Keratinocyte (primary cell): Measurements from ENCODE around the gene ESR2. TPM values are rescaled to one million over a fixed set of nuclear protein-coding genes. Genes with fewer than 3 reads are reported as not detected.

Source experiments
- DNase-seq: peaks from one replicate; pipeline ENCODE4 v3.0.0-alpha.2; 2011; ENCODE audit warnings: low read depth, missing footprints, low spot score
- FAIRE-seq: peaks from 2 replicates; lab custom pipeline; 2011; peaks lifted over from hg19 to GRCh38; lab: Jason Lieb, UNC
- H2AFZ ChIP-seq: 2 replicates; pipeline ENCODE4 v1.6.0; 2012; ENCODE audit warnings: low read length, control low read depth, inconsistent platforms; ENCODE audit not compliant: control insufficient read depth
- H3K27ac ChIP-seq: 2 replicates; pipeline ENCODE4 v1.5.1; 2011; ENCODE audit warnings: low read length; ENCODE audit not compliant: control insufficient read depth, insufficient read depth
- H3K27me3 ChIP-seq: 3 replicates; pipeline ENCODE4 v1.6.0; 2011; ENCODE audit warnings: low read length; ENCODE audit not compliant: control insufficient read depth, insufficient read depth; ENCODE audit errors: extremely low read depth
- H3K36me3 ChIP-seq, 2 experiments: 2 replicates in 1 of 2; 3 replicates in 1 of 2; pipeline ENCODE4 v1.5.1; 2011; ENCODE audit warnings: low read length in 2 of 2, mild to moderate bottlenecking in 1 of 2; ENCODE audit not compliant: control insufficient read depth in 2 of 2, insufficient read depth in 2 of 2; ENCODE audit errors: extremely low read depth in 1 of 2
- H3K4me1 ChIP-seq: 3 replicates; pipeline ENCODE4 v1.5.1; 2011; ENCODE audit warnings: low read length; ENCODE audit not compliant: control insufficient read depth, insufficient read depth; ENCODE audit errors: extremely low read depth
- H3K4me2 ChIP-seq: 3 replicates; pipeline ENCODE4 v1.6.0; 2011; ENCODE audit warnings: low read depth, low read length; ENCODE audit not compliant: control insufficient read depth, insufficient read depth; ENCODE audit errors: extremely low read depth
- H3K4me3 ChIP-seq, 3 experiments: fragments of 200-600 bp in 1 of 3; sonication (generic) in 1 of 3; 2 replicates in 2 of 3; 3 replicates in 1 of 3; pipeline ENCODE4 v1.5.1; 2011 to 2016; ENCODE audit warnings: low read length in 3 of 3, mild to moderate bottlenecking in 3 of 3, control low read depth in 2 of 3, inconsistent platforms in 1 of 3, low read depth in 1 of 3, mixed read lengths in 1 of 3, mixed run types in 1 of 3, moderate library complexity in 1 of 3; ENCODE audit not compliant: control insufficient read depth in 2 of 3, insufficient read depth in 2 of 3; ENCODE audit errors: extremely low read depth in 1 of 3
- H3K79me2 ChIP-seq: 2 replicates; pipeline ENCODE4 v1.6.0; 2012; ENCODE audit warnings: low read length; ENCODE audit not compliant: control insufficient read depth, insufficient read depth
- H3K9ac ChIP-seq: 3 replicates; pipeline ENCODE4 v1.6.0; 2011; ENCODE audit warnings: low read length; ENCODE audit not compliant: control insufficient read depth, insufficient read depth; ENCODE audit errors: extremely low read depth
- H3K9me1 ChIP-seq: 3 replicates; pipeline ENCODE4 v1.6.0; 2011; ENCODE audit warnings: low read length; ENCODE audit not compliant: control insufficient read depth, insufficient read depth; ENCODE audit errors: extremely low read depth
- H3K9me3 ChIP-seq: 2 replicates; pipeline ENCODE4 v1.5.1; 2012; ENCODE audit warnings: low read depth, low read length; ENCODE audit not compliant: control insufficient read depth
- H4K20me1 ChIP-seq: 3 replicates; pipeline ENCODE4 v1.6.0; 2011; ENCODE audit warnings: low read length; ENCODE audit not compliant: control insufficient read depth, insufficient read depth; ENCODE audit errors: extremely low read depth
- CTCF ChIP-seq, 3 experiments: IDR thresholded peaks in 1 of 3; conservative IDR thresholded peaks in 1 of 3; optimal IDR thresholded peaks in 1 of 3; 2 replicates in 2 of 3; 3 replicates in 1 of 3; pipeline versions ENCODE3 to v1.5.1; 2011; ENCODE audit warnings: low read length in 3 of 3, mild to moderate bottlenecking in 3 of 3, moderate library complexity in 2 of 3, control low read depth in 1 of 3, inconsistent platforms in 1 of 3; ENCODE audit not compliant: insufficient read depth in 2 of 3; ENCODE audit errors: extremely low read depth in 1 of 3
- EZH2 ChIP-seq: IDR thresholded peaks from one replicate; pipeline ENCODE4 v1.6.1; 2012; ENCODE audit warnings: inconsistent platforms, mild to moderate bottlenecking, low read length, moderate library complexity
- dilution Hi-C: fragments of 300-500 bp; cut with MboI; formaldehyde crosslinking; loops from one replicate; pipeline ENCODE4 v1.7.0; 2020; ENCODE audit warnings: low sequenced_read_pairs; ENCODE audit not compliant: extremely low pct_ligation_motif_present
- polyA plus RNA-seq, 5 experiments: library from polyadenylated mRNA; depleted of rRNA in 3 of 5; stranded (reverse) in 3 of 5; stranded (forward) in 1 of 5; unstranded in 1 of 5; fragments of >200 nt; gene quantifications; 1 replicate in 1 of 5; 2 replicates in 3 of 5; 3 replicates in 1 of 5; pipeline versions ENCODE4 v1.2.1 to v1.2.3, GENCODE V29; 2011 to 2012; ENCODE audit warnings: missing spikeins in 2 of 5, low read depth in 1 of 5, low replicate concordance in 1 of 5

Gene ESR2
- polyA plus RNA-seq, 1 donor (not counting 4 experiments of a cell fraction or from before 2014, with no cell fraction given), result 0.03 TPM

DNA sequence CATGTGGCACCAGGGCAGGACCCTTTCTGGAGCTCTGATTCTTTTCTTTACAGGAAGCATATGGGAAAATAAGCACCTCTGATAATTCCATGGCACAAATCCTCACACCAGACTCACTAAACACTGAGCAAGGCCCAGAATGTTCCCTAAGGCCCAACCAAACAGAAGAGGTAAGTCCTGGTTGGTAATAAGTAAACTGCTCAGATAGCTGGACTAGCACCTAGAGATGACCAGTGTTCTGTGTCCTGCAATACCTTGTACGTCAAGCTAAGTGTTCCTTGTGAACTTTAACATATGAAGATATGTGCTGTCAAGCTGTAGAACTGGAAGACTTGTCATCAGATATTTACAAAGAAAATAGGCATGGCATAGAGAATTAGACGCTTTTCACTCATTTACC lies 186.7 kb downstream of the ESR2 start:
- Histone ChIP-seq H3K9me1 (no peaks in the 10 kb centered on the region), H3K79me2 (no peaks in the 10 kb centered on the region), H2AFZ (no peak overlapping the region), H4K20me1 (no peaks in the 10 kb centered on the region), H3K4me1 (peaks cover 11% of the 10 kb centered on the region), H3K9me3 (no peaks in the 10 kb centered on the region), H3K27me3 (no peaks in the 10 kb centered on the region), H3K9ac (no peak overlapping the region), H3K4me3 (no peak overlapping the region), H3K27ac (no peak overlapping the region), H3K4me2 (no peak overlapping the region), H3K36me3 (peaks cover 0 to 4% of the 10 kb centered on the region in 2 experiments)
- dilution Hi-C loops, result no loop called here
- DNase-seq (no peak), FAIRE-seq (no peak)
- TF ChIP-seq CTCF (optimal IDR thresholded peaks at IDR 0.05 in 1 of 3, IDR thresholded peaks at IDR 0.05 in 1 of 3, conservative IDR thresholded peaks at IDR 0.05 in 1 of 3; ENCODE audit: extremely low read depth in 1 of 3, insufficient read depth in 2 of 3, low read length in 3 of 3) (no peak), EZH2 (no peak)

GRCh38 chr14:64098120-64098519 lies 196.1 kb downstream of the ESR2 start:
- Histone ChIP-seq H3K79me2 (no peaks in the 10 kb centered on the region), H3K9me3 (no peaks in the 10 kb centered on the region), H3K4me3 (no peak overlapping the region), H3K27ac (no peak overlapping the region), H3K36me3 (peaks cover 0 to 1% of the 10 kb centered on the region in 2 experiments), H3K4me2 (no peak overlapping the region), H2AFZ (no peak overlapping the region), H3K4me1 (peaks cover 9% of the 10 kb centered on the region), H3K27me3 (no peaks in the 10 kb centered on the region), H3K9ac (no peak overlapping the region), H3K9me1 (no peaks in the 10 kb centered on the region), H4K20me1 (no peaks in the 10 kb centered on the region)
- DNase-seq (no peak), FAIRE-seq (no peak)
- TF ChIP-seq CTCF (optimal IDR thresholded peaks at IDR 0.05 in 1 of 3, IDR thresholded peaks at IDR 0.05 in 1 of 3, conservative IDR thresholded peaks at IDR 0.05 in 1 of 3; ENCODE audit: extremely low read depth in 1 of 3, insufficient read depth in 2 of 3, low read length in 3 of 3) (no peak), EZH2 (no peak)
- dilution Hi-C loops, result no loop called here
